ENCODE measurements around the gene P2RY14.

P2RY14 gene

DNA sequence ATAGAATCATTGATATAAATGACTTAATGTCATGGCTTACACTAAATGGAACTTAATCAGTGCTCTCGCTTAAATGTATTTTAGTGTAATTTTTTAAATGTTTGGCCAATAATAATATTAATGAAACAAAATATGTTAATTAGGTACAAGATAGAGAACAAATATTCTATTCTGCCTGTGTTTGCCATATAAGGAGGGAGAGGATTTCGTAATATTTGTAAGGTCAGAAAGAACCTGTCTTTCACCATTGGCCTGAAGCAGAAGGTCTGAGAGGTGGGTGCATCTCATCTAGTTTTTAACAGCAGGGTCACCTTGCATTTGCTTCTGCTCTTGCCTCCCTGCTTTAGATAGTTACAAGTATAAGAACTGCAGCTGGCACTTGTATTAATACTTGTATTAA is 35.8 kb upstream of the P2RY14 start:
- H3K4me3 ChIP-seq (ENCODE audit: low read depth, low read length): no peak overlapping the region
- H3K9me3 ChIP-seq (ENCODE audit: control insufficient read depth, insufficient read depth, low read depth, low read length): no peaks in the 10 kb centered on the region
- ChIA-PET CTCF (no interaction called here), POLR2A (interaction anchor here (0.6 kb wide), 1 partner anchor 1845 kb away, joined by 3 read pairs; no protein-coding TSS in a partner anchor)
- no peak overlapping the region for H3K27ac ChIP-seq (ENCODE audit: extremely low read depth, low read depth, low read length)
- TF ChIP-seq ZNF169 (tag by site-specific recombination; IDR thresholded peaks at IDR 0.05) (no peak), ZIC2 (tag by site-specific recombination; IDR thresholded peaks at IDR 0.05) (no peak)
- TF ChIP-seq, protein P1, sequence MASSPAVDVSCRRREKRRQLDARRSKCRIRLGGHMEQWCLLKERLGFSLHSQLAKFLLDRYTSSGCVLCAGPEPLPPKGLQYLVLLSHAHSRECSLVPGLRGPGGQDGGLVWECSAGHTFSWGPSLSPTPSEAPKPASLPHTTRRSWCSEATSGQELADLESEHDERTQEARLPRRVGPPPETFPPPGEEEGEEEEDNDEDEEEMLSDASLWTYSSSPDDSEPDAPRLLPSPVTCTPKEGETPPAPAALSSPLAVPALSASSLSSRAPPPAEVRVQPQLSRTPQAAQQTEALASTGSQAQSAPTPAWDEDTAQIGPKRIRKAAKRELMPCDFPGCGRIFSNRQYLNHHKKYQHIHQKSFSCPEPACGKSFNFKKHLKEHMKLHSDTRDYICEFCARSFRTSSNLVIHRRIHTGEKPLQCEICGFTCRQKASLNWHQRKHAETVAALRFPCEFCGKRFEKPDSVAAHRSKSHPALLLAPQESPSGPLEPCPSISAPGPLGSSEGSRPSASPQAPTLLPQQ (tag by site-specific recombination; IDR thresholded peaks at IDR 0.05): no peak
- no peaks in the 10 kb centered on the region for H3K4me1 ChIP-seq (ENCODE audit: control insufficient read depth, insufficient read depth, low read length)
- no peaks in the 10 kb centered on the region for H3K36me3 ChIP-seq (ENCODE audit: control insufficient read depth in 2 of 2, insufficient read depth in 1 of 2, low read length in 2 of 2)

DNA sequence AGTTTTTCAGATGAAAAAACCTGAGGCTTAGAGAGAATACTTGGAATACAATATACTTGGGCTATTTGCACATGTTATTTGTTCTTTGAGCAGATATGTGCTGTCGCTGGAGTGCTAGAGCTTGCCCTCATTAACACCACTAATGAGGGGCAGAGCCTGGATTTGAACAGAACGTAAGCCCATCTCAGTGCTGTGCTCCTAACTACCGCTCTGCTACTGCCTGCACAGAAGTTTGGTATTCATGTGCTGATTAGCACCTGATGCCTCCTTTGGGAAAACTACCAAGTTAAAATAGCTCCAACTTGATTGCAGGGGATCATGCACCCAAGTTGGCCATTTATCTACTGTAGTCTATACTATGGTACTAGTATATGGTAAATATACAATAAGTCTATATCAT is 34.6 kb upstream of the P2RY14 start:
- Histone ChIP-seq H3K4me3 (ENCODE audit: low read depth, low read length) (no peak overlapping the region), H3K9me3 (ENCODE audit: control insufficient read depth, insufficient read depth, low read depth, low read length) (no peaks in the 10 kb centered on the region), H3K4me1 (ENCODE audit: control insufficient read depth, insufficient read depth, low read length) (no peaks in the 10 kb centered on the region), H3K27ac (ENCODE audit: extremely low read depth, low read depth, low read length) (no peak overlapping the region), H3K36me3 (ENCODE audit: control insufficient read depth in 2 of 2, insufficient read depth in 1 of 2, low read length in 2 of 2) (no peaks in the 10 kb centered on the region)
- POLR2A ChIA-PET: no interaction called here
- CTCF ChIA-PET: interaction anchor here (1.1 kb wide), 1 partner anchor 13 kb away, joined by 6 read pairs; no protein-coding TSS in a partner anchor
- TF ChIP-seq MYNN (tag by site-specific recombination; IDR thresholded peaks at IDR 0.05; ENCODE audit: borderline replicate concordance): no peak
- TF ChIP-seq ZNF202 (tag by site-specific recombination; IDR thresholded peaks at IDR 0.05; ENCODE audit: borderline replicate concordance): no peak
- no peak for TF ChIP-seq SP2 (tag by site-specific recombination; IDR thresholded peaks at IDR 0.05)
- TF ChIP-seq, protein P2, sequence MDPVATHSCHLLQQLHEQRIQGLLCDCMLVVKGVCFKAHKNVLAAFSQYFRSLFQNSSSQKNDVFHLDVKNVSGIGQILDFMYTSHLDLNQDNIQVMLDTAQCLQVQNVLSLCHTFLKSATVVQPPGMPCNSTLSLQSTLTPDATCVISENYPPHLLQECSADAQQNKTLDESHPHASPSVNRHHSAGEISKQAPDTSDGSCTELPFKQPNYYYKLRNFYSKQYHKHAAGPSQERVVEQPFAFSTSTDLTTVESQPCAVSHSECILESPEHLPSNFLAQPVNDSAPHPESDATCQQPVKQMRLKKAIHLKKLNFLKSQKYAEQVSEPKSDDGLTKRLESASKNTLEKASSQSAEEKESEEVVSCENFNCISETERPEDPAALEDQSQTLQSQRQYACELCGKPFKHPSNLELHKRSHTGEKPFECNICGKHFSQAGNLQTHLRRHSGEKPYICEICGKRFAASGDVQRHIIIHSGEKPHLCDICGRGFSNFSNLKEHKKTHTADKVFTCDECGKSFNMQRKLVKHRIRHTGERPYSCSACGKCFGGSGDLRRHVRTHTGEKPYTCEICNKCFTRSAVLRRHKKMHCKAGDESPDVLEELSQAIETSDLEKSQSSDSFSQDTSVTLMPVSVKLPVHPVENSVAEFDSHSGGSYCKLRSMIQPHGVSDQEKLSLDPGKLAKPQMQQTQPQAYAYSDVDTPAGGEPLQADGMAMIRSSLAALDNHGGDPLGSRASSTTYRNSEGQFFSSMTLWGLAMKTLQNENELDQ (tag by site-specific recombination; IDR thresholded peaks at IDR 0.05; ENCODE audit: low read depth): no peak
- no peak for TF ChIP-seq ZNF561 (tag by site-specific recombination; IDR thresholded peaks at IDR 0.05; ENCODE audit: borderline replicate concordance)
- TF ChIP-seq, protein P3, sequence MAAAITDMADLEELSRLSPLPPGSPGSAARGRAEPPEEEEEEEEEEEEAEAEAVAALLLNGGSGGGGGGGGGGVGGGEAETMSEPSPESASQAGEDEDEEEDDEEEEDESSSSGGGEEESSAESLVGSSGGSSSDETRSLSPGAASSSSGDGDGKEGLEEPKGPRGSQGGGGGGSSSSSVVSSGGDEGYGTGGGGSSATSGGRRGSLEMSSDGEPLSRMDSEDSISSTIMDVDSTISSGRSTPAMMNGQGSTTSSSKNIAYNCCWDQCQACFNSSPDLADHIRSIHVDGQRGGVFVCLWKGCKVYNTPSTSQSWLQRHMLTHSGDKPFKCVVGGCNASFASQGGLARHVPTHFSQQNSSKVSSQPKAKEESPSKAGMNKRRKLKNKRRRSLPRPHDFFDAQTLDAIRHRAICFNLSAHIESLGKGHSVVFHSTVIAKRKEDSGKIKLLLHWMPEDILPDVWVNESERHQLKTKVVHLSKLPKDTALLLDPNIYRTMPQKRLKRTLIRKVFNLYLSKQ (tag by site-specific recombination; IDR thresholded peaks at IDR 0.05; ENCODE audit: borderline replicate concordance): no peak
- TF ChIP-seq ZNF114 (tag by site-specific recombination; IDR thresholded peaks at IDR 0.05): no peak
- TF ChIP-seq, protein P4, sequence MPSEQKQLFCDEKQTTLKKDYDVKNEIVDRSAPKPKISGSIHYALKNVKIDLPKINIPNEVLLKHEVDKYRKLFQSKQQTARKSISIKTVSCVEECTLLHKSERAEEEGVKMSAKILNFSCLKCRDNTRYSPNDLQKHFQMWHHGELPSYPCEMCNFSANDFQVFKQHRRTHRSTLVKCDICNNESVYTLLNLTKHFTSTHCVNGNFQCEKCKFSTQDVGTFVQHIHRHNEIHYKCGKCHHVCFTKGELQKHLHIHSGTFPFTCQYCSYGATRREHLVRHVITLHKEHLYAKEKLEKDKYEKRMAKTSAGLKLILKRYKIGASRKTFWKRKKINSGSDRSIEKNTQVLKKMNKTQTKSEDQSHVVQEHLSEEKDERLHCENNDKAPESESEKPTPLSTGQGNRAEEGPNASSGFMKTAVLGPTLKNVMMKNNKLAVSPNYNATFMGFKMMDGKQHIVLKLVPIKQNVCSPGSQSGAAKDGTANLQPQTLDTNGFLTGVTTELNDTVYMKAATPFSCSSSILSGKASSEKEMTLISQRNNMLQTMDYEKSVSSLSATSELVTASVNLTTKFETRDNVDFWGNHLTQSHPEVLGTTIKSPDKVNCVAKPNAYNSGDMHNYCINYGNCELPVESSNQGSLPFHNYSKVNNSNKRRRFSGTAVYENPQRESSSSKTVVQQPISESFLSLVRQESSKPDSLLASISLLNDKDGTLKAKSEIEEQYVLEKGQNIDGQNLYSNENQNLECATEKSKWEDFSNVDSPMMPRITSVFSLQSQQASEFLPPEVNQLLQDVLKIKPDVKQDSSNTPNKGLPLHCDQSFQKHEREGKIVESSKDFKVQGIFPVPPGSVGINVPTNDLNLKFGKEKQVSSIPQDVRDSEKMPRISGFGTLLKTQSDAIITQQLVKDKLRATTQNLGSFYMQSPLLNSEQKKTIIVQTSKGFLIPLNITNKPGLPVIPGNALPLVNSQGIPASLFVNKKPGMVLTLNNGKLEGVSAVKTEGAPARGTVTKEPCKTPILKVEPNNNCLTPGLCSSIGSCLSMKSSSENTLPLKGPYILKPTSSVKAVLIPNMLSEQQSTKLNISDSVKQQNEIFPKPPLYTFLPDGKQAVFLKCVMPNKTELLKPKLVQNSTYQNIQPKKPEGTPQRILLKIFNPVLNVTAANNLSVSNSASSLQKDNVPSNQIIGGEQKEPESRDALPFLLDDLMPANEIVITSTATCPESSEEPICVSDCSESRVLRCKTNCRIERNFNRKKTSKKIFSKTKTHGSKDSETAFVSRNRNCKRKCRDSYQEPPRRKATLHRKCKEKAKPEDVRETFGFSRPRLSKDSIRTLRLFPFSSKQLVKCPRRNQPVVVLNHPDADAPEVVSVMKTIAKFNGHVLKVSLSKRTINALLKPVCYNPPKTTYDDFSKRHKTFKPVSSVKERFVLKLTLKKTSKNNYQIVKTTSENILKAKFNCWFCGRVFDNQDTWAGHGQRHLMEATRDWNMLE (tag by site-specific recombination; conservative IDR thresholded peaks at IDR 0.05; ENCODE audit: low read depth): no peak
- TF ChIP-seq, protein P5, sequence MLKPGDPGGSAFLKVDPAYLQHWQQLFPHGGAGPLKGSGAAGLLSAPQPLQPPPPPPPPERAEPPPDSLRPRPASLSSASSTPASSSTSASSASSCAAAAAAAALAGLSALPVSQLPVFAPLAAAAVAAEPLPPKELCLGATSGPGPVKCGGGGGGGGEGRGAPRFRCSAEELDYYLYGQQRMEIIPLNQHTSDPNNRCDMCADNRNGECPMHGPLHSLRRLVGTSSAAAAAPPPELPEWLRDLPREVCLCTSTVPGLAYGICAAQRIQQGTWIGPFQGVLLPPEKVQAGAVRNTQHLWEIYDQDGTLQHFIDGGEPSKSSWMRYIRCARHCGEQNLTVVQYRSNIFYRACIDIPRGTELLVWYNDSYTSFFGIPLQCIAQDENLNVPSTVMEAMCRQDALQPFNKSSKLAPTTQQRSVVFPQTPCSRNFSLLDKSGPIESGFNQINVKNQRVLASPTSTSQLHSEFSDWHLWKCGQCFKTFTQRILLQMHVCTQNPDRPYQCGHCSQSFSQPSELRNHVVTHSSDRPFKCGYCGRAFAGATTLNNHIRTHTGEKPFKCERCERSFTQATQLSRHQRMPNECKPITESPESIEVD (tag by site-specific recombination; IDR thresholded peaks at IDR 0.05): no peak
- no peak for TF ChIP-seq ZNF792 (tag by site-specific recombination; IDR thresholded peaks at IDR 0.05)
- TF ChIP-seq SCRT1 (tag by site-specific recombination; IDR thresholded peaks at IDR 0.05; ENCODE audit: borderline replicate concordance): no peak
- TF ChIP-seq ZNF610 (tag by site-specific recombination; IDR thresholded peaks at IDR 0.05; ENCODE audit: borderline replicate concordance): no peak
- TF ChIP-seq, protein P6, sequence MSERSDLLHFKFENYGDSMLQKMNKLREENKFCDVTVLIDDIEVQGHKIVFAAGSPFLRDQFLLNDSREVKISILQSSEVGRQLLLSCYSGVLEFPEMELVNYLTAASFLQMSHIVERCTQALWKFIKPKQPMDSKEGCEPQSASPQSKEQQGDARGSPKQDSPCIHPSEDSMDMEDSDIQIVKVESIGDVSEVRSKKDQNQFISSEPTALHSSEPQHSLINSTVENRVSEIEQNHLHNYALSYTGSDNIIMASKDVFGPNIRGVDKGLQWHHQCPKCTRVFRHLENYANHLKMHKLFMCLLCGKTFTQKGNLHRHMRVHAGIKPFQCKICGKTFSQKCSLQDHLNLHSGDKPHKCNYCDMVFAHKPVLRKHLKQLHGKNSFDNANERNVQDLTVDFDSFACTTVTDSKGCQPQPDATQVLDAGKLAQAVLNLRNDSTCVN (tag by site-specific recombination; optimal IDR thresholded peaks at IDR 0.05): no peak
- TF ChIP-seq ZBTB17 (tag by site-specific recombination; IDR thresholded peaks at IDR 0.05): no peak
- no peak for TF ChIP-seq ZNF214 (tag by site-specific recombination; IDR thresholded peaks at IDR 0.05; ENCODE audit: borderline replicate concordance)
- TF ChIP-seq, protein P7, sequence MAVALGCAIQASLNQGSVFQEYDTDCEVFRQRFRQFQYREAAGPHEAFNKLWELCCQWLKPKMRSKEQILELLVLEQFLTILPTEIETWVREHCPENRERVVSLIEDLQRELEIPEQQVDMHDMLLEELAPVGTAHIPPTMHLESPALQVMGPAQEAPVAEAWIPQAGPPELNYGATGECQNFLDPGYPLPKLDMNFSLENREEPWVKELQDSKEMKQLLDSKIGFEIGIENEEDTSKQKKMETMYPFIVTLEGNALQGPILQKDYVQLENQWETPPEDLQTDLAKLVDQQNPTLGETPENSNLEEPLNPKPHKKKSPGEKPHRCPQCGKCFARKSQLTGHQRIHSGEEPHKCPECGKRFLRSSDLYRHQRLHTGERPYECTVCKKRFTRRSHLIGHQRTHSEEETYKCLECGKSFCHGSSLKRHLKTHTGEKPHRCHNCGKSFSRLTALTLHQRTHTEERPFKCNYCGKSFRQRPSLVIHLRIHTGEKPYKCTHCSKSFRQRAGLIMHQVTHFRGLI (tag by site-specific recombination; IDR thresholded peaks at IDR 0.05): no peak
